Neural cell (in vitro differentiated cells): ENCODE data around the gene RHCE. TPM values are rescaled to one million over a fixed set of nuclear protein-coding genes. Genes with fewer than 3 reads are reported as not detected.

Experiments used
- H2AFZ ChIP-seq: fragments of 200-600, 300-800 bp; sonication (generic), shearing (Covaris generic); 2 replicates; pipeline ENCODE4 v1.6.0; 2014; ENCODE audit warnings: low read depth, mild to moderate bottlenecking, antibody characterized with exemption, low read length, moderate library complexity
- H3F3A ChIP-seq: fragments of 200-600 bp; shearing (Covaris generic); 2 replicates; pipeline ENCODE4 v1.6.1; 2016; ENCODE audit warnings: mild to moderate bottlenecking, moderate library complexity, mixed read lengths, antibody characterized with exemption, low read length; ENCODE audit not compliant: insufficient read depth, poor library complexity, severe bottlenecking
- H3K27ac ChIP-seq: fragments of 200-600, 300-800 bp; sonication (generic), shearing (Covaris generic); 2 replicates; pipeline ENCODE4 v1.5.1; 2014; ENCODE audit warnings: mild to moderate bottlenecking, low read length, moderate library complexity
- H3K27me3 ChIP-seq: fragments of 300-800, 200-600 bp; sonication (generic), shearing (Covaris generic); 2 replicates; pipeline ENCODE4 v1.6.0; 2014; ENCODE audit warnings: mild to moderate bottlenecking, low read depth, low read length, moderate library complexity; ENCODE audit not compliant: insufficient read depth
- H3K36me3 ChIP-seq: fragments of 300-800, 200-600 bp; sonication (generic), shearing (Covaris generic); 2 replicates; pipeline ENCODE4 v1.5.1; 2014; ENCODE audit warnings: mild to moderate bottlenecking, antibody characterized with exemption, low read length, moderate library complexity; ENCODE audit not compliant: insufficient read depth
- H3K4me2 ChIP-seq: fragments of 300-800, 200-600 bp; sonication (generic), shearing (Covaris generic); 2 replicates; pipeline ENCODE4 v1.6.0; 2014; ENCODE audit warnings: mild to moderate bottlenecking, low read length
- H3K4me3 ChIP-seq: fragments of 300-800, 200-600 bp; sonication (generic), shearing (Covaris generic); 2 replicates; pipeline ENCODE4 v1.5.1; 2014; ENCODE audit warnings: mild to moderate bottlenecking, low read length, moderate library complexity
- H3K79me2 ChIP-seq: fragments of 200-600 bp; shearing (Covaris generic); replicated peaks from 2 replicates; pipeline ENCODE4 v1.6.0; 2014; ENCODE audit warnings: mild to moderate bottlenecking, low read length, moderate library complexity; ENCODE audit not compliant: insufficient read depth
- H3K9ac ChIP-seq: fragments of 300-800, 200-600 bp; sonication (generic), shearing (Covaris generic); 2 replicates; pipeline ENCODE4 v1.6.1; 2016; ENCODE audit warnings: mild to moderate bottlenecking, low read length, mixed read lengths
- H3K9me2 ChIP-seq: fragments of 200-600 bp; shearing (Covaris generic); 2 replicates; pipeline ENCODE4 v1.6.1; 2016; ENCODE audit warnings: mild to moderate bottlenecking, low read length, mixed read lengths; ENCODE audit not compliant: insufficient read depth
- H3K9me3 ChIP-seq: fragments of 200-600, 300-800 bp; sonication (generic), shearing (Covaris generic); 2 replicates; pipeline ENCODE4 v1.6.1; 2016; ENCODE audit warnings: mild to moderate bottlenecking, mixed run types, low read length, moderate library complexity, mixed read lengths
- H4K20me1 ChIP-seq: fragments of 200-600 bp; shearing (Covaris generic); 2 replicates; pipeline ENCODE4 v1.6.1; 2016; ENCODE audit warnings: mild to moderate bottlenecking, mixed run types; ENCODE audit not compliant: insufficient read depth
- EP300 ChIP-seq: fragments of 450-650 bp; conservative IDR thresholded peaks from 2 replicates; pipeline ENCODE4 v1.6.1; 2014; ENCODE audit warnings: antibody characterized with exemption, mild to moderate bottlenecking, moderate library complexity; ENCODE audit not compliant: poor library complexity, severe bottlenecking
- EZH2 ChIP-seq: fragments of 200-600, 300-800 bp; shearing (Covaris generic), sonication (generic); IDR thresholded peaks from 2 replicates; pipeline ENCODE4 v1.6.1; 2014; ENCODE audit warnings: antibody characterized with exemption, low read length, borderline replicate concordance, mild to moderate bottlenecking; ENCODE audit not compliant: insufficient read depth, poor library complexity, severe bottlenecking
- MXI1 ChIP-seq: fragments of 450-650 bp; conservative IDR thresholded peaks from 2 replicates; pipeline ENCODE4 v1.6.1; 2014; ENCODE audit warnings: antibody characterized with exemption, mild to moderate bottlenecking; ENCODE audit not compliant: poor library complexity, severe bottlenecking
- POLR2AphosphoS5 ChIP-seq: IDR thresholded peaks from 2 replicates; pipeline ENCODE4 v1.6.1; 2012
- RAD21 ChIP-seq: fragments of 450-650 bp; conservative IDR thresholded peaks from 2 replicates; pipeline ENCODE4 v1.6.1; 2014; ENCODE audit warnings: antibody characterized with exemption, mild to moderate bottlenecking, moderate library complexity
- SMC3 ChIP-seq: fragments of 450-650 bp; conservative IDR thresholded peaks from 2 replicates; pipeline ENCODE4 v1.6.1; 2014; ENCODE audit warnings: antibody characterized with exemption, mild to moderate bottlenecking, moderate library complexity; ENCODE audit not compliant: poor library complexity
- TAF1 ChIP-seq: IDR thresholded peaks from 2 replicates; pipeline ENCODE4 v1.6.1; 2012; ENCODE audit warnings: low read depth
- polyA plus RNA-seq: library from polyadenylated mRNA; depleted of rRNA; stranded (reverse); fragments of >200 nt; gene quantifications from 2 replicates; pipeline ENCODE4 v1.2.3, GENCODE V29; 2014
- TF ChIP-seq, protein P1 (sequence below): fragments of 450-650 bp; IDR thresholded peaks from 2 replicates; pipeline ENCODE4 v1.5.1; 2014; ENCODE audit warnings: antibody characterized with exemption, mild to moderate bottlenecking, moderate library complexity; ENCODE audit not compliant: poor library complexity, severe bottlenecking
- TF ChIP-seq, protein P2 (sequence below): IDR thresholded peaks from 2 replicates; pipeline ENCODE4 v1.6.1; 2012; ENCODE audit warnings: borderline replicate concordance

The RHCE gene
- polyA plus RNA-seq, 1 donor from 2014 or later, result 1.1 TPM

DNA sequence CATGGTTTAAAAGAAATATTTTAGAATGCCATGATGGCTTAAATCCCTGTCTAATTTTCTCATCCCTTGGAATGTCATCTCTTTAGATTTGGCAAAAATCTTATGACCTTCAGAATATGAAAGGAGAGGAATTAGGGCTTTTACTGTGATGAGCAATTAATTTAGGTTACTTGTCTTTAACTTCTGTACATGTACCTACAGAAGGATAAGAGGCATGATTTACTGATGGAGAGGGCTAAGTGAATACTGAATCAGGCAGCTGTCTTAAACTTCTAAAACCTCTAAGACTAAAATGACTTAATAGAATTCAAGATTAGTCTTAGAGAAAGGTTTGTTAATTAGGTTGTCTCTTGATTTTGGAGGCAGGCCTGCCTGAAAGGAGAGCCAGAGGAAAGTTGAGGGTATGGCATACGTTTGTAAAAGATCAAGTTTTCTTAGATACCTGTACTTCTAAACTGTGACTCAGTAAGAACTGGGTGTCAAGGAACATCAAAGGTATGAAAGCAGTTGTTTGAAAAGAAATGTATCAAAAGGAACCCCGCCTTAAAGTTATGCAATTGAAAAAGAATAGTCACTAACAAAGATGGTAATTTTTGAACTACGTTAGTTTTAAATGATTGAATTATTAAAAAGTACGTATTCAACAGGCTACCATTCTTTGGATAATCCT, 22.5 kb upstream of the RHCE start:
- Histone ChIP-seq H3K27ac (no peak overlapping the region), H3F3A (no peaks in the 10 kb centered on the region), H3K4me2 (no peak overlapping the region), H3K27me3 (no peaks in the 10 kb centered on the region), H4K20me1 (peaks cover 19% of the 10 kb centered on the region), H3K9me3 (no peaks in the 10 kb centered on the region), H3K36me3 (no peaks in the 10 kb centered on the region), H3K9ac (no peak overlapping the region), H3K4me3 (no peak overlapping the region), H3K9me2 (no peaks in the 10 kb centered on the region), H3K79me2 (peaks cover 96% of the 10 kb centered on the region), H2AFZ (no peak overlapping the region)
- TF ChIP-seq MXI1 (no peak), EP300 (no peak), RAD21 (no peak), EZH2 (no peak), TAF1 (no peak), POLR2AphosphoS5 (no peak), SMC3 (no peak)
- TF ChIP-seq, protein P1, sequence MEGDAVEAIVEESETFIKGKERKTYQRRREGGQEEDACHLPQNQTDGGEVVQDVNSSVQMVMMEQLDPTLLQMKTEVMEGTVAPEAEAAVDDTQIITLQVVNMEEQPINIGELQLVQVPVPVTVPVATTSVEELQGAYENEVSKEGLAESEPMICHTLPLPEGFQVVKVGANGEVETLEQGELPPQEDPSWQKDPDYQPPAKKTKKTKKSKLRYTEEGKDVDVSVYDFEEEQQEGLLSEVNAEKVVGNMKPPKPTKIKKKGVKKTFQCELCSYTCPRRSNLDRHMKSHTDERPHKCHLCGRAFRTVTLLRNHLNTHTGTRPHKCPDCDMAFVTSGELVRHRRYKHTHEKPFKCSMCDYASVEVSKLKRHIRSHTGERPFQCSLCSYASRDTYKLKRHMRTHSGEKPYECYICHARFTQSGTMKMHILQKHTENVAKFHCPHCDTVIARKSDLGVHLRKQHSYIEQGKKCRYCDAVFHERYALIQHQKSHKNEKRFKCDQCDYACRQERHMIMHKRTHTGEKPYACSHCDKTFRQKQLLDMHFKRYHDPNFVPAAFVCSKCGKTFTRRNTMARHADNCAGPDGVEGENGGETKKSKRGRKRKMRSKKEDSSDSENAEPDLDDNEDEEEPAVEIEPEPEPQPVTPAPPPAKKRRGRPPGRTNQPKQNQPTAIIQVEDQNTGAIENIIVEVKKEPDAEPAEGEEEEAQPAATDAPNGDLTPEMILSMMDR, result no peak
- TF ChIP-seq, protein P2, sequence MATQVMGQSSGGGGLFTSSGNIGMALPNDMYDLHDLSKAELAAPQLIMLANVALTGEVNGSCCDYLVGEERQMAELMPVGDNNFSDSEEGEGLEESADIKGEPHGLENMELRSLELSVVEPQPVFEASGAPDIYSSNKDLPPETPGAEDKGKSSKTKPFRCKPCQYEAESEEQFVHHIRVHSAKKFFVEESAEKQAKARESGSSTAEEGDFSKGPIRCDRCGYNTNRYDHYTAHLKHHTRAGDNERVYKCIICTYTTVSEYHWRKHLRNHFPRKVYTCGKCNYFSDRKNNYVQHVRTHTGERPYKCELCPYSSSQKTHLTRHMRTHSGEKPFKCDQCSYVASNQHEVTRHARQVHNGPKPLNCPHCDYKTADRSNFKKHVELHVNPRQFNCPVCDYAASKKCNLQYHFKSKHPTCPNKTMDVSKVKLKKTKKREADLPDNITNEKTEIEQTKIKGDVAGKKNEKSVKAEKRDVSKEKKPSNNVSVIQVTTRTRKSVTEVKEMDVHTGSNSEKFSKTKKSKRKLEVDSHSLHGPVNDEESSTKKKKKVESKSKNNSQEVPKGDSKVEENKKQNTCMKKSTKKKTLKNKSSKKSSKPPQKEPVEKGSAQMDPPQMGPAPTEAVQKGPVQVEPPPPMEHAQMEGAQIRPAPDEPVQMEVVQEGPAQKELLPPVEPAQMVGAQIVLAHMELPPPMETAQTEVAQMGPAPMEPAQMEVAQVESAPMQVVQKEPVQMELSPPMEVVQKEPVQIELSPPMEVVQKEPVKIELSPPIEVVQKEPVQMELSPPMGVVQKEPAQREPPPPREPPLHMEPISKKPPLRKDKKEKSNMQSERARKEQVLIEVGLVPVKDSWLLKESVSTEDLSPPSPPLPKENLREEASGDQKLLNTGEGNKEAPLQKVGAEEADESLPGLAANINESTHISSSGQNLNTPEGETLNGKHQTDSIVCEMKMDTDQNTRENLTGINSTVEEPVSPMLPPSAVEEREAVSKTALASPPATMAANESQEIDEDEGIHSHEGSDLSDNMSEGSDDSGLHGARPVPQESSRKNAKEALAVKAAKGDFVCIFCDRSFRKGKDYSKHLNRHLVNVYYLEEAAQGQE, result no peak

DNA sequence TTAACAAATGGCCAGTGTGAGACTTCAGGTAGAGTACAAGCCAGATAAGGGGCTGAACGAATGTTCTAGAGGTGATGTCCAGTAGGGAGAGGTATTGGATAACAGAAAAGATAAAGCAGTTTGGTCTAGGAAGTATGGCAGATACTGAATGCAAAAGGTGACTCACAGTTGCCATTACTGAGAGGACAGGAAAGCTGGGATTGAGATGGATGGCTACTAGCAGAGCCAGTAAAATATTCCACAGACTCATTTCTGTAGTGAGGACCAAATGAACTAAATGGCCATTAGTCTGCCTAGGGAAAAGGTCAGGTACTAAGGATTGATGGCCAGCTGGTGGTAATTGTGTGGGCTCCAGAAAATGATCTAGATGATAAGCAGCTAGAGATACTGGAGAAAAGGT, 21.6 kb upstream of the RHCE start:
- TF ChIP-seq POLR2AphosphoS5, result no peak
- no peak for TF ChIP-seq RAD21
- TF ChIP-seq TAF1, result no peak
- TF ChIP-seq EZH2, result no peak
- TF ChIP-seq, protein P1, result no peak
- TF ChIP-seq SMC3, result no peak
- no peaks in the 10 kb centered on the region for H3K9me3 ChIP-seq
- no peak overlapping the region for H3K4me3 ChIP-seq
- H3K9me2 ChIP-seq, result no peaks in the 10 kb centered on the region
- H3K27ac ChIP-seq, result no peak overlapping the region
- H3F3A ChIP-seq, result no peaks in the 10 kb centered on the region
- no peak overlapping the region for H2AFZ ChIP-seq
- no peak overlapping the region for H3K4me2 ChIP-seq
- no peaks in the 10 kb centered on the region for H3K27me3 ChIP-seq
- peaks cover 97% of the 10 kb centered on the region for H3K79me2 ChIP-seq
- peaks cover 24% of the 10 kb centered on the region for H4K20me1 ChIP-seq
- H3K36me3 ChIP-seq, result no peaks in the 10 kb centered on the region
- H3K9ac ChIP-seq, result no peak overlapping the region
